CD4-positive, alpha-beta memory T cell (primary cell): ENCODE data around the gene GNAO1. TPM values are rescaled to one million over a fixed set of nuclear protein-coding genes. Genes with fewer than 3 reads are reported as not detected.

Experiments
- CTCF ChIA-PET: fragments of 350-600 bp; sonication (Branson Sonifier 250); formaldehyde crosslinking; loops from one replicate; lab custom pipeline; 2021; ENCODE audit warnings: inconsistent platforms; ENCODE audit not compliant: partially characterized antibody; lab: Charles Lee
- POLR2A ChIA-PET: fragments of 350-600 bp; sonication (Branson Sonifier 250); formaldehyde crosslinking; loops from one replicate; lab custom pipeline; 2021; ENCODE audit not compliant: partially characterized antibody; lab: Charles Lee
- DNase-seq, 5 donors: peaks; one replicate each; pipeline versions ENCODE4 v3.0.0 to v3.0.0-alpha.2; 2020 to 2022; ENCODE audit warnings: mixed read lengths in 1 of 5
- H3K27ac ChIP-seq: one replicate; pipeline ENCODE4 v1.7.0; 2013; ENCODE audit warnings: low read depth, low read length
- H3K27me3 ChIP-seq: 2 replicates; pipeline ENCODE4 v1.7.0; 2013; ENCODE audit warnings: mild to moderate bottlenecking, low read length, moderate library complexity; ENCODE audit not compliant: insufficient read depth
- H3K36me3 ChIP-seq: 2 replicates; pipeline ENCODE4 v1.7.0; 2013; ENCODE audit warnings: mild to moderate bottlenecking, low read length, moderate library complexity; ENCODE audit not compliant: insufficient read depth
- H3K4me1 ChIP-seq: 2 replicates; pipeline ENCODE4 v1.7.0; 2013; ENCODE audit warnings: mild to moderate bottlenecking, low read length, moderate library complexity; ENCODE audit not compliant: insufficient read depth
- H3K4me3 ChIP-seq, 2 donors: one replicate each; pipeline ENCODE4 v1.7.0; 2013; ENCODE audit warnings: low read length in 2 of 2, mild to moderate bottlenecking in 1 of 2
- H3K9me3 ChIP-seq, 2 donors: one replicate each; pipeline ENCODE4 v1.7.0; 2013; ENCODE audit warnings: low read length in 2 of 2, control low read depth in 1 of 2; ENCODE audit not compliant: control insufficient read depth in 1 of 2
- H3K27ac Mint-ChIP-seq, 7 donors: one replicate each; pipeline ENCODE4 v1.8.0; 2020 to 2021; ENCODE audit warnings: mixed read lengths in 7 of 7, mild to moderate bottlenecking in 6 of 7, inconsistent platforms in 3 of 7, moderate library complexity in 3 of 7
- H3K27me3 Mint-ChIP-seq, 2 donors: one replicate each; pipeline ENCODE4 v1.8.0; 2020 to 2021; ENCODE audit warnings: mixed read lengths in 2 of 2
- H3K36me3 Mint-ChIP-seq, 2 donors: one replicate each; pipeline ENCODE4 v1.8.0; 2020 to 2021; ENCODE audit warnings: mixed read lengths in 2 of 2, inconsistent platforms in 1 of 2, mild to moderate bottlenecking in 1 of 2
- H3K4me1 Mint-ChIP-seq, 4 donors: one replicate each; pipeline ENCODE4 v1.8.0; 2020 to 2021; ENCODE audit warnings: mixed read lengths in 4 of 4, mild to moderate bottlenecking in 1 of 4
- H3K4me3 Mint-ChIP-seq, 8 donors: one replicate each; pipeline ENCODE4 v1.8.0; 2020 to 2021; ENCODE audit warnings: mixed read lengths in 8 of 8, mild to moderate bottlenecking in 7 of 8, moderate library complexity in 6 of 8, inconsistent platforms in 3 of 8
- H3K9me3 Mint-ChIP-seq, 8 donors: one replicate each; pipeline ENCODE4 v1.8.0; 2020 to 2021; ENCODE audit warnings: mixed read lengths in 8 of 8, mild to moderate bottlenecking in 5 of 8, inconsistent platforms in 3 of 8, moderate library complexity in 1 of 8
- intact Hi-C: fragments of 100-400 bp; cut with micrococcal nuclease; formaldehyde crosslinking; loops from one replicate; pipeline ENCODE4 v1.15.1; 2023
- polyA plus RNA-seq, 2 donors: library from polyadenylated mRNA; unstranded; fragments of 300-500 nt; fragmentation: Illumina TruSeq; gene quantifications; one replicate each; pipeline ENCODE4 v1.2.3, GENCODE V29; 2021
- total RNA-seq, 2 experiments: library from RNA; stranded (reverse); gene quantifications; one replicate each; pipeline ENCODE4 v1.2.3, GENCODE V29; 2021

GNAO1 gene
- total and polyA plus RNA-seq, 4 experiments from 2014 or later, result 1.5 to 10.8 (median 10.5) TPM; not detected in 1

DNA sequence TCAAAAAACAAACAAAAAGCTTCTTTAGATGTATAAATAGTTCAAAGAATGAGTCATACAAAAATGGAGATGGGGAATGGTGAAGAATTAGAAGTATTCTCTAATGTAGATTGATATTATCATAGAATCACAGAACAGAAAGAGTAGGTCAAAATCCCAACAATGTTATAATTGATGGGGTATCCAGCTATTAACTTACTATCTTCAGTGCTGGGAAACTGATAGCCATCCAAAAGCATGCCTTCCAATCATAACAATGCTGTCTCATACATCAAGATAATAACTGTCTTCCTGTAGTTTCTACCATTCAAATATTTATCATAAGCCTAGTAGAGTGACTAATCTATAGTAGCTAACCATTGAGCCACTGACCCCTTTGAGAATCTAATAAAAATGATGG, 26.7 kb upstream of the GNAO1 start:
- CTCF ChIA-PET, result interaction anchor here (1.1 kb wide), 1 partner anchor 39 kb away, joined by 6 read pairs; no protein-coding TSS in a partner anchor
- POLR2A ChIA-PET, result no interaction called here
- intact Hi-C loops, result no loop called here

GRCh38 chr16:56174411-56174810, 16.9 kb upstream of the GNAO1 start:
- CTCF ChIA-PET, result no interaction called here
- peaks cover 0 to 4% of the 10 kb centered on the region in 2 donors for H3K27me3 Mint-ChIP-seq
- POLR2A ChIA-PET, result no interaction called here

More for the DNA sequence above, 26.7 kb upstream of the GNAO1 start:
- Histone ChIP-seq H3K36me3 (no peaks in the 10 kb centered on the region), H3K4me3 (no peak overlapping the region), H3K27me3 (no peaks in the 10 kb centered on the region), H3K4me1 (no peaks in the 10 kb centered on the region), H3K9me3 (no peaks in the 10 kb centered on the region), H3K27ac (no peak overlapping the region)
- no peak for DNase-seq
- no peak overlapping the region for H3K27ac Mint-ChIP-seq
- H3K36me3 Mint-ChIP-seq, result no peaks in the 10 kb centered on the region
- peaks cover 0 to 2% of the 10 kb centered on the region in 2 donors for H3K27me3 Mint-ChIP-seq
- H3K9me3 Mint-ChIP-seq, result peaks cover 0 to 2% (median 0%) of the 10 kb centered on the region in 8 donors
- H3K4me3 Mint-ChIP-seq, result no peak overlapping the region
- peaks cover 0 to 3% (median 0%) of the 10 kb centered on the region in 4 donors for H3K4me1 Mint-ChIP-seq

GRCh38 chr16:56181401-56181800, 9.9 kb upstream of the GNAO1 start:
- intact Hi-C loops, result no loop called here
- no peak for DNase-seq
- Mint-ChIP-seq H3K4me3 (no peak overlapping the region), H3K4me1 (peaks cover 0 to 1% (median 0%) of the 10 kb centered on the region in 4 donors), H3K36me3 (peaks cover 0 to 7% of the 10 kb centered on the region in 2 donors), H3K27me3 (peaks cover 0 to 6% of the 10 kb centered on the region in 2 donors), H3K9me3 (peaks cover 0 to 23% (median 13%) of the 10 kb centered on the region in 8 donors), H3K27ac (no peak overlapping the region)
- Histone ChIP-seq H3K36me3 (no peaks in the 10 kb centered on the region), H3K27me3 (no peaks in the 10 kb centered on the region), H3K9me3 (no peaks in the 10 kb centered on the region), H3K4me3 (no peak overlapping the region), H3K4me1 (no peaks in the 10 kb centered on the region), H3K27ac (no peak overlapping the region)
- POLR2A ChIA-PET, result no interaction called here
- CTCF ChIA-PET, result no interaction called here

More at GRCh38 chr16:56174411-56174810, 16.9 kb upstream of the GNAO1 start:
- H3K9me3 ChIP-seq, result no peaks in the 10 kb centered on the region
- Mint-ChIP-seq H3K36me3 (peaks cover 2 to 15% of the 10 kb centered on the region in 2 donors), H3K9me3 (peaks cover 0 to 32% (median 23%) of the 10 kb centered on the region in 8 donors), H3K4me1 (peaks cover 0 to 1% (median 0%) of the 10 kb centered on the region in 4 donors), H3K4me3 (no peak overlapping the region), H3K27ac (no peak overlapping the region)
- no peak overlapping the region for H3K27ac ChIP-seq
- intact Hi-C loops, result no loop called here
- no peak for DNase-seq
- no peak overlapping the region for H3K4me3 ChIP-seq
- H3K4me1 ChIP-seq, result no peaks in the 10 kb centered on the region
- H3K27me3 ChIP-seq, result no peaks in the 10 kb centered on the region
- H3K36me3 ChIP-seq, result no peaks in the 10 kb centered on the region

DNA sequence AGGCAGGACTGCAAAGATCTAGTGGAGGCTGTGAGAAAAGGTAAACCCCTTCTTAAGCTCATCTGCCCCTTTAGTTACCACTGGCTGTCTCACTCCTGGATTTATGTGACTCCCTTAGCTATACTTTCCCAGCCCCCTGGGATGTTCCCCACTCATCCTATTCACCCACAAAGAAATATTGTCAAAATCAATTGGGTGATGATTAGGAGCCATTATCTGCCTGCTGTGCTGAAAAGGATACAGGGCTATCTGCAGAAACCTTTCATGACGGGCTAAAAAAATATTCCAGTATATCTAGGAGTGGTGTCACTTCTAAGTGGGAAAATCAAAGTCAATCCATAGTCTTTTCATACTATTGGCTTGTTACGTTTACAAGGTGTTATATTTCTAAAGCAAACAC, 8.0 kb upstream of the GNAO1 start:
- Histone ChIP-seq H3K9me3 (no peaks in the 10 kb centered on the region), H3K27ac (no peak overlapping the region), H3K4me1 (no peaks in the 10 kb centered on the region), H3K27me3 (no peaks in the 10 kb centered on the region), H3K4me3 (no peak overlapping the region), H3K36me3 (no peaks in the 10 kb centered on the region)
- intact Hi-C loops, result no loop called here
- Mint-ChIP-seq H3K36me3 (peaks cover 0 to 7% of the 10 kb centered on the region in 2 donors), H3K4me1 (peaks cover 0 to 1% (median 0%) of the 10 kb centered on the region in 4 donors), H3K27me3 (peaks cover 0 to 6% of the 10 kb centered on the region in 2 donors), H3K9me3 (peaks cover 0 to 23% (median 12%) of the 10 kb centered on the region in 8 donors), H3K27ac (no peak overlapping the region), H3K4me3 (no peak overlapping the region)
- DNase-seq, result no peak
- CTCF ChIA-PET, result no interaction called here
- POLR2A ChIA-PET, result no interaction called here

GRCh38 chr16:56190048-56190676, 1.1 kb upstream of the GNAO1 start:
- H3K4me3 Mint-ChIP-seq, result peak overlapping the region; percentile 80 to 85 (median 84)
- ChIA-PET POLR2A (interaction anchor here (1.1 to 6.1 kb wide), 4 partner anchors 12 to 72 kb away, joined by 3 to 71 read pairs (median 14); no protein-coding TSS in a partner anchor), CTCF (interaction anchor here (7.7 kb wide), 1 partner anchor 13 kb away, joined by 38 read pairs; no protein-coding TSS in a partner anchor)
- DNase-seq, result no peak
- H3K27ac Mint-ChIP-seq, result peak overlapping the region; percentile 24 to 86 (median 81)
- H3K36me3 ChIP-seq, result no peaks in the 10 kb centered on the region
- H3K36me3 Mint-ChIP-seq, result peaks cover 0 to 4% of the 10 kb centered on the region in 2 donors
- H3K27me3 ChIP-seq, result no peaks in the 10 kb centered on the region
- H3K9me3 ChIP-seq, result no peaks in the 10 kb centered on the region
- peaks cover 42% of the 10 kb centered on the region for H3K4me1 ChIP-seq
- H3K4me3 ChIP-seq, result peak overlapping the region in 1 of 2 donors; percentile 53
- H3K27me3 Mint-ChIP-seq, result peaks cover 6 to 12% of the 10 kb centered on the region in 2 donors
- H3K4me1 Mint-ChIP-seq, result peaks cover 18 to 46% (median 33%) of the 10 kb centered on the region in 4 donors
- intact Hi-C loops, result loop anchor here (5.0 kb wide), 1 partner anchor 1547 kb away; the partner anchor contains the start of gene KATNB1
- H3K9me3 Mint-ChIP-seq, result peaks cover 0 to 2% (median 0%) of the 10 kb centered on the region in 8 donors
- H3K27ac ChIP-seq, result no peak overlapping the region

DNA sequence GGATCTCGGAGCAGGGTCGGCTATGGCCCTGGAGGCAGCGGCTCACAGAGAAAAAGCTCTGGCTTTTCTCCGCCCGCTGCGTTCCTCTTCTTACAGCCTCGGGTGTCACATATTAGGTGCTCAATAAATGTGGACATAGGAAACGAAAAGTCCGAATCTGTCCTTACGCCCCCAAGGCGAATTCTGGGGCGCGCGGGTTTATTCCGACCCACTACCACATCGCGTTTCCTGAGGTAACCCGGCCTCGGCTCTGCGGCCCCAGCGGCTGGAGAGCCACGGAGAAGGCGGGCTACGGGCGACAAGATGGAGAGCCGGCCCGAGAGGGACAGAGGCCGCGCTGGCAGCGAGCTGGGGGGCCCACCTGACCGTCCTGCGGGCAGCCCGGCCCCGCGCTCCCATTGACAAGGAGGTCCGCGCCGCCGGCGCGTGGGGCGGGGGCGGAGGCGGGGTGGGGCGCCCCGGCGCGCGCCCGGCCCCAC, 573 bp upstream of the GNAO1 start:
- ChIA-PET CTCF (interaction anchor here (7.7 kb wide), 1 partner anchor 12 kb away, joined by 38 read pairs; no protein-coding TSS in a partner anchor), POLR2A (interaction anchor here (0.6 to 6.1 kb wide), 9 partner anchors 12 to 124 kb away, joined by 3 to 71 read pairs (median 4); no protein-coding TSS in a partner anchor)
- Mint-ChIP-seq H3K9me3 (peaks cover 0 to 2% (median 0%) of the 10 kb centered on the region in 8 donors), H3K36me3 (peaks cover 0 to 4% of the 10 kb centered on the region in 2 donors), H3K27me3 (peaks cover 3 to 12% of the 10 kb centered on the region in 2 donors), H3K27ac (peak overlapping the region in 6 of 7 donors; percentile 24 to 87 (median 62)), H3K4me1 (peaks cover 18 to 50% (median 33%) of the 10 kb centered on the region in 4 donors), H3K4me3 (peak overlapping the region; percentile 80 to 85 (median 84))
- Histone ChIP-seq H3K36me3 (no peaks in the 10 kb centered on the region), H3K27ac (peak overlapping the region; percentile 44), H3K4me1 (peaks cover 42% of the 10 kb centered on the region), H3K9me3 (no peaks in the 10 kb centered on the region), H3K27me3 (no peaks in the 10 kb centered on the region), H3K4me3 (peak overlapping the region in 1 of 2 donors; percentile 53)
- intact Hi-C loops, result loop anchor here (5.0 kb wide), 1 partner anchor 1547 kb away; the partner anchor contains the start of gene KATNB1
- DNase-seq, result peak in 1 of 5 donors; percentile 42
